CD14-positive monocyte (primary cell): ENCODE data around the gene NKD2. TPM values are rescaled to one million over a fixed set of nuclear protein-coding genes. Genes with fewer than 3 reads are reported as not detected.

Experiments used
- DNase-seq, 3 donors: peaks; one replicate each; pipeline ENCODE4 v3.0.0-alpha.2; 2011 to 2022
- H2AFZ ChIP-seq: 2 replicates; pipeline ENCODE4 v1.6.0; 2012; ENCODE audit warnings: mild to moderate bottlenecking, low read depth, low read length, inconsistent platforms; ENCODE audit not compliant: insufficient read depth, poor library complexity, severe bottlenecking
- H3K27ac ChIP-seq, 2 donors: 1 replicate in 1 of 2; 2 replicates in 1 of 2; pipeline ENCODE4 v1.5.1; 2012 to 2013; ENCODE audit warnings: low read length in 2 of 2, control low read depth in 1 of 2, inconsistent platforms in 1 of 2, low read depth in 1 of 2, mild to moderate bottlenecking in 1 of 2
- H3K27me3 ChIP-seq, 2 donors: one replicate each; pipeline versions ENCODE4 v1.6.0 to v1.6.1; 2011 to 2013; ENCODE audit warnings: low read length in 2 of 2; ENCODE audit not compliant: control insufficient read depth in 2 of 2, insufficient read depth in 2 of 2
- H3K36me3 ChIP-seq, 2 donors: replicated peaks in 1 of 2; 1 replicate in 1 of 2; 2 replicates in 1 of 2; pipeline versions ENCODE4 v1.5.1 to v1.6.1; 2012 to 2013; ENCODE audit warnings: low read length in 2 of 2, control low read depth in 1 of 2, inconsistent platforms in 1 of 2, mild to moderate bottlenecking in 1 of 2; ENCODE audit not compliant: insufficient read depth in 2 of 2, control insufficient read depth in 1 of 2
- H3K4me1 ChIP-seq, 2 donors: 1 replicate in 1 of 2; 2 replicates in 1 of 2; pipeline versions ENCODE4 v1.5.1 to v1.6.1; 2012 to 2013; ENCODE audit warnings: low read length in 2 of 2, control low read depth in 1 of 2, inconsistent platforms in 1 of 2, mild to moderate bottlenecking in 1 of 2, moderate library complexity in 1 of 2; ENCODE audit not compliant: insufficient read depth in 2 of 2, control insufficient read depth in 1 of 2
- H3K4me2 ChIP-seq: replicated peaks from 2 replicates; pipeline ENCODE3; 2012; ENCODE audit warnings: low read length, moderate library complexity, mild to moderate bottlenecking; ENCODE audit not compliant: poor library complexity, severe bottlenecking; ENCODE audit errors: extremely low read depth
- H3K4me3 ChIP-seq, 3 experiments: fragments of 200-600 bp in 1 of 3; sonication (generic) in 1 of 3; replicated peaks in 1 of 3; 1 replicate in 2 of 3; 2 replicates in 1 of 3; pipeline ENCODE4 v1.5.1; 2011 to 2013; ENCODE audit warnings: low read length in 3 of 3, mild to moderate bottlenecking in 3 of 3, control low read depth in 2 of 3, low read depth in 2 of 3, inconsistent platforms in 1 of 3, moderate library complexity in 1 of 3
- H3K79me2 ChIP-seq: 2 replicates; pipeline ENCODE4 v1.6.0; 2012; ENCODE audit warnings: mild to moderate bottlenecking, control low read depth, inconsistent platforms, low read length, moderate library complexity; ENCODE audit not compliant: insufficient read depth
- H3K9ac ChIP-seq: 2 replicates; pipeline ENCODE4 v1.6.0; 2017; ENCODE audit warnings: low read length, mild to moderate bottlenecking; ENCODE audit not compliant: insufficient read depth, poor library complexity, severe bottlenecking
- H3K9me3 ChIP-seq, 2 donors: replicated peaks in 1 of 2; 1 replicate in 1 of 2; 2 replicates in 1 of 2; pipeline versions ENCODE4 v1.5.1 to v1.6.1; 2012 to 2013; ENCODE audit warnings: low read length in 2 of 2, control low read depth in 1 of 2; ENCODE audit not compliant: control insufficient read depth in 1 of 2, insufficient read depth in 1 of 2
- H4K20me1 ChIP-seq: 2 replicates; pipeline ENCODE4 v1.6.0; 2012; ENCODE audit warnings: mild to moderate bottlenecking, low read length, control low read depth, moderate library complexity; ENCODE audit not compliant: insufficient read depth
- H3K27ac Mint-ChIP-seq, 7 donors: one replicate each; pipeline ENCODE4 v1.8.0; 2020; ENCODE audit warnings: mild to moderate bottlenecking in 7 of 7, mixed read lengths in 7 of 7, moderate library complexity in 6 of 7, inconsistent platforms in 2 of 7
- H3K27me3 Mint-ChIP-seq, 3 donors: one replicate each; pipeline ENCODE4 v1.8.0; 2021 to 2022; ENCODE audit warnings: low read depth in 3 of 3, mild to moderate bottlenecking in 3 of 3, mixed read lengths in 3 of 3, moderate library complexity in 3 of 3, inconsistent platforms in 1 of 3
- H3K36me3 Mint-ChIP-seq, 2 donors: one replicate each; pipeline ENCODE4 v1.8.0; 2020; ENCODE audit warnings: mixed read lengths in 2 of 2, inconsistent platforms in 1 of 2, mild to moderate bottlenecking in 1 of 2
- H3K4me1 Mint-ChIP-seq: one replicate; pipeline ENCODE4 v1.8.0; 2020; ENCODE audit warnings: mild to moderate bottlenecking, mixed read lengths
- H3K4me3 Mint-ChIP-seq, 2 donors: one replicate each; pipeline ENCODE4 v1.8.0; 2020; ENCODE audit warnings: mild to moderate bottlenecking in 2 of 2, mixed read lengths in 2 of 2, moderate library complexity in 1 of 2
- H3K9me3 Mint-ChIP-seq, 7 donors: one replicate each; pipeline ENCODE4 v1.8.0; 2020 to 2022; ENCODE audit warnings: mixed read lengths in 7 of 7, mild to moderate bottlenecking in 6 of 7, moderate library complexity in 6 of 7, inconsistent platforms in 2 of 7
- WGBS: methylation state at CpG from one replicate; pipeline ENCODE4 v1.1.5; 2013; ENCODE audit warnings: missing lambda C conversion rate; ENCODE audit not compliant: insufficient coverage; 5-methylcytosine and 5-hydroxymethylcytosine counted together
- intact Hi-C, 2 donors: fragments of 100-400 bp; cut with micrococcal nuclease; formaldehyde crosslinking; loops; one replicate each; pipeline versions ENCODE4 v1.15.0 to v1.15.1; 2023
- polyA plus RNA-seq, 3 donors: library from polyadenylated mRNA; depleted of rRNA in 1 of 3; unstranded in 2 of 3; stranded (reverse) in 1 of 3; fragments of 300-500 nt in 2 of 3; fragments of >200 nt in 1 of 3; fragmentation: Illumina TruSeq in 2 of 3; gene quantifications; 1 replicate in 2 of 3; 2 replicates in 1 of 3; pipeline ENCODE4 v1.2.3, GENCODE V29; 2012 to 2021
- TF ChIP-seq, protein P1 (sequence below): fragments of 200-600 bp; IDR thresholded peaks from one replicate; pipeline ENCODE4 v1.8.0; 2022; ENCODE audit warnings: antibody characterized with exemption, mild to moderate bottlenecking

The NKD2 gene
- polyA plus RNA-seq, 3 donors, result not detected

DNA sequence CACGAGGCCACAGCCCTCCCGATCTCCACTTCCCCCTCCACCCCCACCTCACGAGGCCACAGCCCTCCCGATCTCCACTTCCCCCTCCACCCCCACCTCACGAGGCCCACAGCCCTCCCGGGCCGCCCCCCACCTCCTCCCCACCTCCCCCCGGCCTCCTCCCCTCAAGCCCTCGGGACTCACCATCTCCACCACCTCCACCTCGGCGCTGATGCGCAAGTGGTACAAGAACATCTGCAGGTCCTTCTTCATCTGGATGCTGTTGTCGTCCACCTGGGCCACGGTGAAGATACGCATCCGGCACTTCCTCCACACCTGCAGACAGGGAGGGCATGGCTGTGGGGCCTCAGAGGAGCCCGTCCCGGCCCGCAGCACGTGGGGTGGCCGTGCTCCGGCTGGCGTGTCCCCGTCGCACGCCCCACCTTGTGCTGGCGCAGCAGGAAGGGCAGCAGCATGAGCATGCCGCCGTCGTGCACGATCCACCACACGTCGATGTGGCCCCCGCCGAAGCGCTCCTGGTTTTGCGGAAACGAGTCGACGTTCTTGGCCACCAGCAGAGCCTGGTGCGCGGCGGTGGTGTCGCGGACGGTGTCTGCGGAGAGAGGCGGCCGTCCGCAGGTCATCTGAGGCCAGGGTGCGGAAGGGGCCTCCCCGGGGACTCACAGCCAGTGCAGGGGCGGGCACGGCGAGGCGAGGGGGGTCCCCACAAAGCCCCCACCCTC lies 55.2 kb downstream of the NKD2 start:
- no peaks in the 10 kb centered on the region for H3K4me1 Mint-ChIP-seq
- H3K36me3 Mint-ChIP-seq, result peaks cover 44 to 57% of the 10 kb centered on the region in 2 donors
- H3K36me3 ChIP-seq, result peaks cover 31 to 35% of the 10 kb centered on the region in 2 donors
- no peak for DNase-seq
- H3K9me3 Mint-ChIP-seq, result no peaks in the 10 kb centered on the region
- WGBS, result 96% methylated on average over 42 of the region's 56 CpGs
- intact Hi-C loops, result no loop called here
- no peak overlapping the region for H3K4me3 ChIP-seq
- peaks cover 22% of the 10 kb centered on the region for H4K20me1 ChIP-seq
- H2AFZ ChIP-seq, result no peak overlapping the region
- H3K4me1 ChIP-seq, result no peaks in the 10 kb centered on the region
- no peaks in the 10 kb centered on the region for H3K27me3 Mint-ChIP-seq
- no peak overlapping the region for H3K4me2 ChIP-seq
- TF ChIP-seq, protein P1, sequence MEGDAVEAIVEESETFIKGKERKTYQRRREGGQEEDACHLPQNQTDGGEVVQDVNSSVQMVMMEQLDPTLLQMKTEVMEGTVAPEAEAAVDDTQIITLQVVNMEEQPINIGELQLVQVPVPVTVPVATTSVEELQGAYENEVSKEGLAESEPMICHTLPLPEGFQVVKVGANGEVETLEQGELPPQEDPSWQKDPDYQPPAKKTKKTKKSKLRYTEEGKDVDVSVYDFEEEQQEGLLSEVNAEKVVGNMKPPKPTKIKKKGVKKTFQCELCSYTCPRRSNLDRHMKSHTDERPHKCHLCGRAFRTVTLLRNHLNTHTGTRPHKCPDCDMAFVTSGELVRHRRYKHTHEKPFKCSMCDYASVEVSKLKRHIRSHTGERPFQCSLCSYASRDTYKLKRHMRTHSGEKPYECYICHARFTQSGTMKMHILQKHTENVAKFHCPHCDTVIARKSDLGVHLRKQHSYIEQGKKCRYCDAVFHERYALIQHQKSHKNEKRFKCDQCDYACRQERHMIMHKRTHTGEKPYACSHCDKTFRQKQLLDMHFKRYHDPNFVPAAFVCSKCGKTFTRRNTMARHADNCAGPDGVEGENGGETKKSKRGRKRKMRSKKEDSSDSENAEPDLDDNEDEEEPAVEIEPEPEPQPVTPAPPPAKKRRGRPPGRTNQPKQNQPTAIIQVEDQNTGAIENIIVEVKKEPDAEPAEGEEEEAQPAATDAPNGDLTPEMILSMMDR, result no peak
- no peak overlapping the region for H3K27ac ChIP-seq
- H3K27ac Mint-ChIP-seq, result no peak overlapping the region
- no peak overlapping the region for H3K4me3 Mint-ChIP-seq
- H3K79me2 ChIP-seq, result no peaks in the 10 kb centered on the region
- H3K9ac ChIP-seq, result no peak overlapping the region
- H3K27me3 ChIP-seq, result no peaks in the 10 kb centered on the region
- H3K9me3 ChIP-seq, result no peaks in the 10 kb centered on the region

DNA sequence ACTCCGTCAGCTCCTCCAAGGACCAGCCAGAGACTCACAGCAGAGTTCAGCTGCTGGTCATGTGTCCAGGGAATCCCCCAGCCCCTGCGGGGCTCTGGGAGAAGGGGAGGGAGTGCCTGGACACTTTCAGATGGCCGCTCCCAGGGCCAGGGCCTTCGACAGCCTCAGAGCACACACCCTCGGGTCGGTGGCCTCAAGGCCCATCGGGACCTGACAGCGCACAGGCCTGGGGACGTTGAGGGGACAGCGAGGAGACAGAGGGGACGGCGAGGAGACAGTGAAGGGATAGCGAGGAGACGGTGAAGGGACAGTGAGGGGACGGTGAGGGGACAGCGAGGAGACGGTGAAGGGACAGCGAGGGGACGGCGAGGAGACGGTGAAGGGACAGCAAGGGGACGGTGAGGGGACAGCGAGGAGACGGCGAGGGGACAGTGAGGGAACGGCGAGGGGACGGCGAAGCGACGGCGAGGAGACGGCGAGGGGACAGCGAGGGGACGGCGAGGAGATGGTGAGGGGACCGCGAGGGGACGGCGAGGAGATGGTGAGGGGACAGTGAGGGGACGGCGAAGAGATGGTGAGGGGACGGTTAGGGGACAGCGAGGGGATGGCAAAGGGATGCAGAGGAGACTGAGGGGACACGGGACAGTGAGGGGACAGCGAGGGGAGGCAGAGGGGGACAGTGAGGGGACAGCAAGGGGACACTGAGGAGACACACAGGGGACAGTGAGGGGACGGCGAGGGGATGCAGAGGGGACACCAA lies 56.0 kb downstream of the NKD2 start:
- 95% methylated on average over 45 of the region's 49 CpGs for WGBS
- H3K36me3 ChIP-seq, result peaks cover 28 to 32% of the 10 kb centered on the region in 2 donors
- intact Hi-C loops, result no loop called here
- Mint-ChIP-seq H3K4me1 (no peaks in the 10 kb centered on the region), H3K4me3 (no peak overlapping the region), H3K36me3 (peaks cover 41 to 55% of the 10 kb centered on the region in 2 donors), H3K27me3 (no peaks in the 10 kb centered on the region), H3K9me3 (no peaks in the 10 kb centered on the region), H3K27ac (peak overlapping the region in 2 of 7 donors; percentile 33 to 62)
- no peaks in the 10 kb centered on the region for H3K9me3 ChIP-seq
- H4K20me1 ChIP-seq, result peaks cover 29% of the 10 kb centered on the region
- DNase-seq, result no peak
- H2AFZ ChIP-seq, result no peak overlapping the region
- H3K9ac ChIP-seq, result no peak overlapping the region
- no peaks in the 10 kb centered on the region for H3K27me3 ChIP-seq
- H3K4me1 ChIP-seq, result no peaks in the 10 kb centered on the region
- no peak overlapping the region for H3K27ac ChIP-seq
- TF ChIP-seq, protein P1, result no peak
- no peak overlapping the region for H3K4me3 ChIP-seq
- no peaks in the 10 kb centered on the region for H3K79me2 ChIP-seq
- H3K4me2 ChIP-seq, result no peak overlapping the region
